Astrocyte of the spinal cord (primary cell): ENCODE results near the gene CTU2.

Source experiments
- DNase-seq: peaks from one replicate; pipeline ENCODE4 v3.0.0; 2011; ENCODE audit warnings: low read depth, low spot score
- H3K4me3 ChIP-seq: 2 replicates; pipeline ENCODE4 v1.5.1; 2011; ENCODE audit warnings: low read depth, mild to moderate bottlenecking, low read length, moderate library complexity
- in situ Hi-C: cut with HindIII; loops from 2 replicates; pipeline ENCODE4 v1.10.0; 2017; ENCODE audit warnings: low sequenced_read_pairs
- TF ChIP-seq, protein P1 (sequence below): IDR thresholded peaks from 2 replicates; pipeline ENCODE4 v1.5.1; 2012; ENCODE audit warnings: low read depth, mild to moderate bottlenecking, low read length, inconsistent platforms

The CTU2 gene

DNA sequence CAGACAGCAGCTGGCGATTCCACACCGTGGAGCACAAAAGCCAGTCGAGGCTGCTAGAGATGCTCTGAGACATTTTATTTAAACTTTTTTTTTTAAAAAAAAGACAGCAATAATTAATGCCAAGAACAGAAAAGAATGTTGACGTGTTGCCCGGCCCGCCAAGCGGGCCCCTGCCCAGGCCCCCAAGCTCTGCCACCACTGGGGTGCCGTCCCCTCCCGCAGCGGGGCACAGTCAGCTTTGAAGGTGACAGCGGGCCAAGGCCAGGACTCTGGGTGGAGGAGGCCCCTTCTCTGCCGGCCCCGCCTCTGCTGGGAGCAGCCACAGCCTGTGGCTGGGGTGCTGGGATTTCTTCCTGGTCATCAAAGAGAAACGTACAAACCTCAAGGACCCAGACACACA, 9.9 kb upstream of the CTU2 start:
- TF ChIP-seq, protein P1, sequence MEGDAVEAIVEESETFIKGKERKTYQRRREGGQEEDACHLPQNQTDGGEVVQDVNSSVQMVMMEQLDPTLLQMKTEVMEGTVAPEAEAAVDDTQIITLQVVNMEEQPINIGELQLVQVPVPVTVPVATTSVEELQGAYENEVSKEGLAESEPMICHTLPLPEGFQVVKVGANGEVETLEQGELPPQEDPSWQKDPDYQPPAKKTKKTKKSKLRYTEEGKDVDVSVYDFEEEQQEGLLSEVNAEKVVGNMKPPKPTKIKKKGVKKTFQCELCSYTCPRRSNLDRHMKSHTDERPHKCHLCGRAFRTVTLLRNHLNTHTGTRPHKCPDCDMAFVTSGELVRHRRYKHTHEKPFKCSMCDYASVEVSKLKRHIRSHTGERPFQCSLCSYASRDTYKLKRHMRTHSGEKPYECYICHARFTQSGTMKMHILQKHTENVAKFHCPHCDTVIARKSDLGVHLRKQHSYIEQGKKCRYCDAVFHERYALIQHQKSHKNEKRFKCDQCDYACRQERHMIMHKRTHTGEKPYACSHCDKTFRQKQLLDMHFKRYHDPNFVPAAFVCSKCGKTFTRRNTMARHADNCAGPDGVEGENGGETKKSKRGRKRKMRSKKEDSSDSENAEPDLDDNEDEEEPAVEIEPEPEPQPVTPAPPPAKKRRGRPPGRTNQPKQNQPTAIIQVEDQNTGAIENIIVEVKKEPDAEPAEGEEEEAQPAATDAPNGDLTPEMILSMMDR: no peak
- no peak overlapping the region for H3K4me3 ChIP-seq
- in situ Hi-C loops: no loop called here

DNA sequence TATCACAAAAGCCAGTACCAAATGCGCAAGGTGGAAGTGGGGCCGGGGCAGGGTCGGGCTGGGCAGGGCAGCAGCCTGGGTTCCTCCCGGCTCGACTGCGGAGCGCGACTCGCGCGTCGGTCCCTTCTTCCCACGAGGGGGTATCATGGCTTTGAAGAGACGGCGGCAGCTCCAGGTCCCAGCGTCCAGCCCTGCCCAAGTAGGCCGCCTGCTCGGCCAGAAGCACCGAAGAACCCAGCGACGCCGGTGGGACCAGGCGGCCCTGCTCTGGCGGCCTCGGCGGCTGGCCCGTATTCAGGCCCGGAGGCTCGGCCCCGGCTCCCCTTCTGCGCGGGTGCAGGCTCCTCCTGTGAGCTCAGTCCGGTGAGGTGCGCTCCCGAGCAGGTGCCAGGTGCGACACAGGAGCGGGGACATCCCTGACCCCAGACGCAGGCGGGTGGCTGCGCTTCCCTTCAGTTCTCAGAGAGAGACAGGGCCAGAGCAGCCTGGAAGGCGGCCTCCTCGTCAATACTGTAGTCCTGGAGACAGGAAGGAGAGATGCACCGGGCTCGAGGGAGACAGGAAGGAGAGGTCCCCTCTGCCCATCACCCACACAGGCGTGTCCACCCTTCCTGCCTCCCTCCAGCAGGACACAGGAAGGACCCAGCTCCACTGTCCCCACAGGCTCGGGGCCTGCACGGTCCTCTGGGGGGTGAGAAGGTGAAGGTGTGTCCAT, 9.0 kb upstream of the CTU2 start:
- H3K4me3 ChIP-seq: no peak overlapping the region
- no peak for DNase-seq
- in situ Hi-C loops: no loop called here
- TF ChIP-seq, protein P1: no peak

More for the DNA sequence above, 9.9 kb upstream of the CTU2 start:
- DNase-seq: no peak

- H3K4me3 ChIP-seq: no peak overlapping the region
- DNase-seq: no peak
- TF ChIP-seq, protein P1: peak; percentile 49
- in situ Hi-C loops: no loop called here
Measured at GRCh38 chr16:88697831-88698615, 8.3 kb upstream of the CTU2 start.

GRCh38 chr16:88698646-88699045, 7.7 kb upstream of the CTU2 start:
- no peak for DNase-seq
- in situ Hi-C loops: no loop called here
- no peak overlapping the region for H3K4me3 ChIP-seq
- TF ChIP-seq, protein P1: no peak

DNA sequence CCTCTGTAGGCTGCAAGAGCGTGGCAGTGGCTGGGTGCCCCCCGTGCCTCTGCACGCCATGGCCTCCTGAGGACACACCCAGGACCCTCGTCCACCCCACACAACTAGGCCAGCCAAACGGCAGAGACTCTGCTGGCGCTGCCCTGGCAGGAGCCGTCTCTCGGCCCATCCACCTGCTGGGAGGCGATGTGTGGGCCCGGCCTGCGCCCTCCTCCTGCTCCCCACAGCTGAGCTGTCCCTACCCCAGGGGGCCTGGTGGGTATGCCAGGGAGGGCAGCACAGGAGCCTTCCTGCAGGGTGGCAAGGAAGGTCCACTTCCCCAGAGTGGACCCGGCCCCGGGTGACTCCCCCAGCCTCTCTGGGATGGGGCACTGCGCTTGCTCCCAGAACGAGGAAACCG, 7.1 kb upstream of the CTU2 start:
- no peak overlapping the region for H3K4me3 ChIP-seq
- in situ Hi-C loops: no loop called here
- no peak for DNase-seq
- TF ChIP-seq, protein P1: no peak

GRCh38 chr16:88700322-88700635, 6.0 kb upstream of the CTU2 start:
- no peak for DNase-seq
- TF ChIP-seq, protein P1: no peak
- no peak overlapping the region for H3K4me3 ChIP-seq
- in situ Hi-C loops: no loop called here
